ENCODE results near the gene CES1.

The CES1 gene

GRCh38 chr16:55832773-55833691, at the start of gene CES1:
CES1 (minus strand) TSS chr16:55833096; CDS start chr16:55833055, 41 bp downstream.
- Histone ChIP-seq H4K20me1 (ENCODE audit: control insufficient read depth, insufficient read depth, low read depth, low read length) (no peaks in the 10 kb centered on the region), H3K4me3 (ENCODE audit: low read length) (no peak within 1 kb of the TSS), H3K27ac (ENCODE audit: low read depth, low read length) (no peak within 1 kb of the TSS), H3K36me3 (ENCODE audit: control insufficient read depth, low read length) (no peaks in the 10 kb centered on the region), H3K9me3 (ENCODE audit: control insufficient read depth, insufficient read depth, low read length) (no peaks in the 10 kb centered on the region), H3K4me2 (ENCODE audit: low read length) (no peak within 1 kb of the TSS), H3K79me2 (ENCODE audit: control insufficient read depth, low read length) (no peaks in the 10 kb centered on the region), H3K27me3 (ENCODE audit: control insufficient read depth, low read length) (no peaks in the 10 kb centered on the region), H3F3A (ENCODE audit: control insufficient read depth, insufficient read depth) (no peaks in the 10 kb centered on the region), H3K4me1 (ENCODE audit: control insufficient read depth, low read length) (no peaks in the 10 kb centered on the region), H3K9me2 (replicated peaks; ENCODE audit: control insufficient read depth, low read length) (no peaks in the 10 kb centered on the region)
- no peak for TF ChIP-seq CTCF (IDR thresholded peaks at IDR 0.05; ENCODE audit: low read depth, low read length, poor library complexity, severe bottlenecking)

- Histone ChIP-seq H3F3A (ENCODE audit: control insufficient read depth, insufficient read depth) (no peaks in the 10 kb centered on the region), H3K27me3 (ENCODE audit: control insufficient read depth, low read length) (no peaks in the 10 kb centered on the region), H3K9me2 (replicated peaks; ENCODE audit: control insufficient read depth, low read length) (no peaks in the 10 kb centered on the region), H3K4me2 (ENCODE audit: low read length) (no peak overlapping the region), H3K9me3 (ENCODE audit: control insufficient read depth, insufficient read depth, low read length) (no peaks in the 10 kb centered on the region), H3K4me3 (ENCODE audit: low read length) (no peak overlapping the region), H3K4me1 (ENCODE audit: control insufficient read depth, low read length) (no peaks in the 10 kb centered on the region), H3K36me3 (ENCODE audit: control insufficient read depth, low read length) (no peaks in the 10 kb centered on the region), H3K79me2 (ENCODE audit: control insufficient read depth, low read length) (no peaks in the 10 kb centered on the region), H3K27ac (ENCODE audit: low read depth, low read length) (no peak overlapping the region), H4K20me1 (ENCODE audit: control insufficient read depth, insufficient read depth, low read depth, low read length) (no peaks in the 10 kb centered on the region)
- TF ChIP-seq EZH2phosphoT487 (IDR thresholded peaks at IDR 0.05; ENCODE audit: borderline replicate concordance, low read length) (no peak), CTCF (IDR thresholded peaks at IDR 0.05; ENCODE audit: low read depth, low read length, poor library complexity, severe bottlenecking) (no peak)
Observed at GRCh38 chr16:55876854-55877253, 44.0 kb upstream of the CES1 start.

DNA sequence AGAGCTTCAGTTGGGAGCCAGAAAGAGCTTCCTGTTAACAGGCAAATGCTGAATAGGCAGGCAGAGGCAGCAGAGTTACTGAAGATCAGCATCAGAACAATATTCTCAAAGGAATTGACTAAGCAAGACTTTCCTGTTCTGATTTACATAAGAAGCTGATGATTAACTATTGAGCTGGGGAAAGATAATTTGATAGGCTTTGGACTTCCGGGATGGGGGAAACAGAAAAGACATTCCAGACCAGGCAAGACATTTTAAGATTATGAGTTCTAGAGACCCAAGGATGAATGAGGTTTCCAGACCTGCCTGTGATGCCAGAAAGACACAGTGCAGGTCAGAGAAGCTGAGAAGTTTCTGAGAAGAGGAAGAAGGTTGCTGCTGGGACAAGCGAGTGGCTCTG, 42.4 kb upstream of the CES1 start, which contains the start of gene CES5A:
CES5A (minus strand) TSS at position 101 of the 400 bp plus-strand sequence. CDS start 152 bp downstream, outside the sequence.
- no peaks in the 10 kb centered on the region for H3F3A ChIP-seq (ENCODE audit: control insufficient read depth, insufficient read depth)
- no peaks in the 10 kb centered on the region for H3K36me3 ChIP-seq (ENCODE audit: control insufficient read depth, low read length)
- TF ChIP-seq CTCF (IDR thresholded peaks at IDR 0.05; ENCODE audit: low read depth, low read length, poor library complexity, severe bottlenecking) (no peak), EZH2phosphoT487 (IDR thresholded peaks at IDR 0.05; ENCODE audit: borderline replicate concordance, low read length) (no peak)
- no peaks in the 10 kb centered on the region for H4K20me1 ChIP-seq (ENCODE audit: control insufficient read depth, insufficient read depth, low read depth, low read length)
- H3K79me2 ChIP-seq (ENCODE audit: control insufficient read depth, low read length) = no peaks in the 10 kb centered on the region
- H3K27ac ChIP-seq (ENCODE audit: low read depth, low read length) = no peak within 1 kb of the TSS
- no peaks in the 10 kb centered on the region for H3K27me3 ChIP-seq (ENCODE audit: control insufficient read depth, low read length)
- H3K9me3 ChIP-seq (ENCODE audit: control insufficient read depth, insufficient read depth, low read length) = no peaks in the 10 kb centered on the region
- no peak within 1 kb of the TSS for H3K4me2 ChIP-seq (ENCODE audit: low read length)
- H3K9me2 ChIP-seq (replicated peaks; ENCODE audit: control insufficient read depth, low read length) = no peaks in the 10 kb centered on the region
- no peaks in the 10 kb centered on the region for H3K4me1 ChIP-seq (ENCODE audit: control insufficient read depth, low read length)
- no peak within 1 kb of the TSS for H3K4me3 ChIP-seq (ENCODE audit: low read length)
